WTC11 (cell line): ENCODE measurements around the gene ZNF429. TPM values are rescaled to one million over a fixed set of nuclear protein-coding genes. Genes with fewer than 3 reads are reported as not detected.

Source experiments
- total RNA-seq: library from RNA; stranded (reverse); gene quantifications from 3 replicates; pipeline ENCODE4 v1.2.3, GENCODE V29; 2021

Gene ZNF429
- total RNA-seq, 1 experiment from 2014 or later, result 9.2 TPM

Other genes with a start within 250 kb of the ZNF429 start
- gene ZNF708, start 176.2 kb upstream of the ZNF429 start, total RNA-seq, result 27.2 to 34.9 TPM (median 30.1 TPM) in 3 replicates
- gene ZNF738, start 146.6 kb upstream of the ZNF429 start, total RNA-seq, result 48.4 to 52.0 TPM (median 49.7 TPM) in 3 replicates
- 15.0 to 22.2 TPM (median 15.5 TPM) in 3 replicates for gene ZNF493, start 108.5 kb upstream of the ZNF429 start, total RNA-seq